NCI-H446 (cell line): ENCODE data around the gene NCAM2.
A peak's percentile ranks its signal among the peaks of the same experiment; 100 is the strongest.

Source experiments
- DNase-seq, 2 experiments: peaks; one replicate each; lab custom pipeline; 2025; lab: John Stamatoyannopoulos, UW

Gene NCAM2

GRCh38 chr21:21439761-21440160 is 441.6 kb downstream of the NCAM2 start:
- DNase-seq: no peak

GRCh38 chr21:21457077-21457476 is 458.9 kb downstream of the NCAM2 start:
- DNase-seq: no peak

- DNase-seq: no peak
These were observed 460.0 kb downstream of the NCAM2 start for GRCh38 chr21:21458124-21458631.

- DNase-seq: no peak
These were observed 462.8 kb downstream of the NCAM2 start for GRCh38 chr21:21460979-21461378.

- no peak for DNase-seq
These were observed 465.2 kb downstream of the NCAM2 start for GRCh38 chr21:21463456-21463855.

GRCh38 chr21:21464684-21465083 is 466.5 kb downstream of the NCAM2 start:
- DNase-seq: no peak

GRCh38 chr21:21466752-21467151 is 468.5 kb downstream of the NCAM2 start:
- no peak for DNase-seq

- no peak for DNase-seq
These were observed 469.8 kb downstream of the NCAM2 start for GRCh38 chr21:21468003-21468402.

- no peak for DNase-seq
These were observed 483.0 kb downstream of the NCAM2 start for GRCh38 chr21:21481239-21481638.

GRCh38 chr21:21508859-21509258 is 510.6 kb downstream of the NCAM2 start:
- DNase-seq: no peak

GRCh38 chr21:21530680-21531079 is 532.5 kb downstream of the NCAM2 start:
- peak; percentile 15 to 62 for DNase-seq

GRCh38 chr21:21547368-21547953 is 549.3 kb downstream of the NCAM2 start:
- DNase-seq: no peak

GRCh38 chr21:21559285-21560045 is 561.3 kb downstream of the NCAM2 start:
- no peak for DNase-seq
